Fibroblast of skin of right quadriceps (primary cell): ENCODE measurements around the gene VWA5B2.

Experiments
- DNase-seq: peaks from one replicate; pipeline ENCODE4 v3.0.0-alpha.2; 2013

VWA5B2 gene

GRCh38 chr3:184227481-184227935 lies 1.9 kb upstream of the VWA5B2 start:
- peak; percentile 9 for DNase-seq

- DNase-seq: no peak
Observed at GRCh38 chr3:184228376-184229137, 828 bp upstream of the VWA5B2 start.

GRCh38 chr3:184230081-184230602 lies 757 bp downstream of the VWA5B2 start:
- DNase-seq: no peak

GRCh38 chr3:184230603-184231528 lies 1.5 kb downstream of the VWA5B2 start:
- DNase-seq: no peak

GRCh38 chr3:184231671-184232070 lies 2.3 kb downstream of the VWA5B2 start:
- DNase-seq: no peak

- no peak for DNase-seq
Observed at GRCh38 chr3:184233127-184233843, 3.9 kb downstream of the VWA5B2 start.

- peak; percentile 44 for DNase-seq
Observed at GRCh38 chr3:184234224-184234623, 4.8 kb downstream of the VWA5B2 start.

GRCh38 chr3:184234671-184235380 lies 5.4 kb downstream of the VWA5B2 start:
- DNase-seq: no peak

GRCh38 chr3:184235381-184236032 lies 6.1 kb downstream of the VWA5B2 start:
- no peak for DNase-seq

GRCh38 chr3:184236033-184236410 lies 6.6 kb downstream of the VWA5B2 start:
- DNase-seq: no peak

GRCh38 chr3:184236636-184237035 lies 7.3 kb downstream of the VWA5B2 start:
- no peak for DNase-seq

GRCh38 chr3:184237211-184237610 lies 7.8 kb downstream of the VWA5B2 start:
- DNase-seq: no peak

- no peak for DNase-seq
Observed at GRCh38 chr3:184237807-184238206, 8.4 kb downstream of the VWA5B2 start.

GRCh38 chr3:184238246-184238818 lies 8.9 kb downstream of the VWA5B2 start:
- DNase-seq: no peak

GRCh38 chr3:184239221-184239620 lies 9.8 kb downstream of the VWA5B2 start:
- no peak for DNase-seq

- DNase-seq: no peak
Observed at GRCh38 chr3:184239708-184240107, 10.3 kb downstream of the VWA5B2 start.

- peak; percentile 20 for DNase-seq
Observed at GRCh38 chr3:184240384-184241140, 11.2 kb downstream of the VWA5B2 start.

GRCh38 chr3:184241141-184241446 lies 11.7 kb downstream of the VWA5B2 start:
- DNase-seq: no peak

GRCh38 chr3:184241447-184242296 lies 12.3 kb downstream of the VWA5B2 start:
- no peak for DNase-seq

GRCh38 chr3:184242297-184242685 lies 12.9 kb downstream of the VWA5B2 start:
- DNase-seq: no peak
